HG02840 (cell line): ENCODE results near the gene ZNF829.

Source experiments
- ATAC-seq: cut with Tn5 transposase; IDR thresholded peaks from one replicate; pipeline ENCODE4 v1.9.1; 2021; ENCODE audit warnings: mild to moderate bottlenecking, moderate library complexity, moderate number of reproducible peaks; ENCODE audit not compliant: unreplicated experiment, low FRiP score

Gene ZNF829

GRCh38 chr19:36915992-36916830 is at the start of gene ZNF829, which contains the start of gene ZNF568:
TSS of gene ZNF829 (minus strand) at chr19:36916291. CDS start at chr19:36915167, 1,124 bp downstream.
TSS of gene ZNF568 (plus strand) at chr19:36916332. CDS start at chr19:36922771, 6,439 bp downstream.
- ATAC-seq = peak; percentile 84

- ATAC-seq = no peak
Measured at GRCh38 chr19:36963280-36963679, 47.2 kb upstream of the ZNF829 start.

DNA sequence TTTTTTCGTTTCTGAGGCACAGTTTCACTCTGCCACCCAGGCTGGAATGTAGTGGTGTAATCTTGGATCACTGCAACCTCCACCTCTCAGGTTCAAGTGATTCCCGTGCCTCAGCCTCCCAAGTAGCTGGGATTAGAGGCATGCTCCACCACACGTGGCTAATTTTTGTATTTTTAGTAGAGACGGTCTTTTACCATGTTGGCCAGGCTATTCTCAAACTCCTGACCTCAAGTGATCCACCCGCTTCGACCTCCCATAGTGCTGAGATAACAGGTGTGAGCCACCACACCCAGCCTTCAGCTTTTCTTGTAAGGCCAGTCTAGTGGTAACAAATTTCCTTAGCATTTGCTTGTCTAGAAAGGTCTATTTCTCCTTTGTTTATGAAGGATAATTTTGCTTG is 46.3 kb upstream of the ZNF829 start:
- no peak for ATAC-seq

GRCh38 chr19:36950335-36951119 is 34.4 kb upstream of the ZNF829 start:
- ATAC-seq = no peak

DNA sequence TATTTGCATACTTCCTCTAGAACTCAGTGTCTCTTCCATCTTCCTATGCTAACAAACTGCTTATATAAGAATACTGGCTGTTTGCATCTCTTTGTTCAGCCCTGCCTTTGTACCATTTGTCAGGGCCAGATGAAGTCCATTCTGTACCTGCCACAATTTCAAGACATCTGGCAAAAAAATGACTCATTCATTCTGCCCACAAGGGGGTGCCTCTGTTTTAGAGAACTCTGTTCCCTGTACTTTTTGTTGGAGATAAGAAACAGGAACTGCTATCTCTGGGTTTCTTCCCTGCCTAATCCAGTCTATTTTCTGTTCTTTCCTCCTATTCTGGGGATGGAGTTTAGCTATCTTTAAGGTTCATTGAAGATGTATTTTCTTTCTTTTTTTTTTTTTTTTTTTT is 23.1 kb upstream of the ZNF829 start:
- ATAC-seq = no peak

- ATAC-seq = no peak
Measured at GRCh38 chr19:36931684-36932083, 15.6 kb upstream of the ZNF829 start.

GRCh38 chr19:36918090-36918489 is 2.0 kb upstream of the ZNF829 start:
- ATAC-seq = no peak

- no peak for ATAC-seq
Measured at GRCh38 chr19:36916991-36917390, 900 bp upstream of the ZNF829 start.

- no peak for ATAC-seq
Measured at GRCh38 chr19:36898422-36898821, 17.7 kb downstream of the ZNF829 start.

DNA sequence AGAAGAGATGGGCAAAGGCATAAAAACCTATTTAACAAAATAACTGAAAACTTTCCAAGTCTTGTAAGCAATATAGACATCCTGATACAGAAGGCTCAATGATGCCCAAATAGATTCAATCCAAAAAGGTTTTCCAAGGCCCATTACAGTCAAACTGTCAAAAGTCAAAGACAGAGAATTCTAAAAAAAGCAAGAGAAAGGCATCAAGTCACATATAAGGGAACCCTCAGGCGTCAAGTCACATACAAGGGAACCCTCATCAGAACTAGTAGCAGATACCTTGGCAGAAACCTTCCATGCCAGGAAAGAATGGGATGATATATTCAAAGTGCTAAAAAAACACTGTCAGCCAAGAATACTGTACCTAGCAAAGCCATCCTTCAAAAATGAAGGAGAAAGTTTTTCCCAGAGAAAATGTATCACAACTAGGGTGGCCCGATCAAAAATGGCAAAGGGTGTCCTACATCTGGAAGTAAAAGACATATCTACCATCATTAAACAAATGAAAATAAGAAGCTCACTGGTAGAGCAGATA is 21.2 kb downstream of the ZNF829 start:
- no peak for ATAC-seq

DNA sequence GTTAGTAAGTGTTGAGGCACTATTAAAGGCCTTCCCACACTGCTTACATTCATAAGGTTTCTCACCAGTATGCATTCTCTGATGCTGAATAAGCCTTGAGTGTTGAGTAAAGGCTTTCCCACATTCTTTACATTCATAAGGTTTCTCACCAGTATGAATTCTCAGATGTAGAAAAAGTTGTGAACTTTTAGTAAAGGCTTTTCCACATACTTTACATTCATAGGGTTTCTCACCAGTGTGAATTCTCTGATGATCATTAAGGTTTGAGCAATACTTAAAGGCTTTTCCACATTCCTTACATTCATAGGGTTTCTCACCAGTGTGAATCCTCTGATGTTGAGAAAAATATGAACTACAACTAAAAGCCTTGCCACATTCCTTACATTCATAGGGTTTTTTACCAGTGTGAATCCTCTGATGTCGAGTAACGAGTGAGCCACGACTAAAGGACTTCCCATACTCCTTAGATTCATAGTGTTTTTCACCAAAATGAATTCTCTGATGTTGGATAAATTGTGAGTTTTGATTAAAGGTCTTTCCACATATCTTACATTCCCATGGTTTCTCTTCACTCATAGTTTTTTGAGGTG is 24.2 kb downstream of the ZNF829 start:
- no peak for ATAC-seq

DNA sequence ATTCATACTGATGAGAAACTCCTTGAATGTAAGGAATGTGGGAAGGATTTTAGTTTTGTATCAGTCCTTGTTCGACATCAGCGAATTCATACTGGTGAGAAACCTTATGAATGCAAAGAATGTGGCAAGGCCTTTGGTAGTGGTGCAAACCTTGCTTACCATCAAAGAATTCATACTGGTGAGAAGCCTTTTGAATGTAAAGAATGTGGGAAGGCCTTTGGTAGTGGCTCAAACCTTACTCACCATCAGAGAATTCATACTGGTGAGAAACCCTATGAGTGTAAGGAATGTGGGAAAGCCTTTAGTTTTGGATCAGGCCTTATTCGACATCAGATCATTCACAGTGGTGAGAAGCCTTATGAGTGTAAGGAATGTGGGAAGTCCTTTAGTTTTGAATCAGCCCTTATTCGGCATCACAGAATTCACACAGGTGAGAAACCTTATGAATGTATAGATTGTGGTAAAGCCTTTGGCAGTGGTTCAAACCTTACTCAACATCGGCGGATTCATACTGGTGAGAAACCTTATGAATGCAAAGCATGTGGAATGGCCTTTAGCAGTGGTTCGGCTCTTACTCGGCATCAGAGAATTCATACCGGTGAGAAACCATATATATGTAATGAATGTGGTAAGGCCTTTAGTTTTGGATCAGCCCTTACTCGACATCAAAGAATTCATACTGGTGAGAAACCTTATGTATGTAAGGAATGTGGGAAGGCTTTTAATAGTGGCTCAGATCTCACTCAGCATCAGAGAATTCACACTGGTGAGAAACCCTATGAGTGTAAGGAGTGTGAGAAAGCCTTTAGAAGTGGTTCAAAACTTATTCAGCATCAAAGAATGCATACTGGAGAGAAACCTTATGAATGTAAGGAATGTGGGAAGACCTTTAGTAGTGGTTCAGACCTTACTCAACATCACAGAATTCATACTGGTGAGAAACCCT is 38.8 kb downstream of the ZNF829 start:
- no peak for ATAC-seq

GRCh38 chr19:36851898-36852297 is 64.2 kb downstream of the ZNF829 start:
- no peak for ATAC-seq

GRCh38 chr19:36850559-36851442 is 65.3 kb downstream of the ZNF829 start, which contains the start of gene ZNF345:
TSS of gene ZNF345 (plus strand) at chr19:36850876. CDS start at chr19:36876831, 25,955 bp downstream.
- peak; percentile 87 for ATAC-seq

GRCh38 chr19:36849701-36850558 is 66.2 kb downstream of the ZNF829 start:
- peak; percentile 63 for ATAC-seq

- ATAC-seq = no peak
Measured at GRCh38 chr19:36847968-36848367, 68.1 kb downstream of the ZNF829 start.

DNA sequence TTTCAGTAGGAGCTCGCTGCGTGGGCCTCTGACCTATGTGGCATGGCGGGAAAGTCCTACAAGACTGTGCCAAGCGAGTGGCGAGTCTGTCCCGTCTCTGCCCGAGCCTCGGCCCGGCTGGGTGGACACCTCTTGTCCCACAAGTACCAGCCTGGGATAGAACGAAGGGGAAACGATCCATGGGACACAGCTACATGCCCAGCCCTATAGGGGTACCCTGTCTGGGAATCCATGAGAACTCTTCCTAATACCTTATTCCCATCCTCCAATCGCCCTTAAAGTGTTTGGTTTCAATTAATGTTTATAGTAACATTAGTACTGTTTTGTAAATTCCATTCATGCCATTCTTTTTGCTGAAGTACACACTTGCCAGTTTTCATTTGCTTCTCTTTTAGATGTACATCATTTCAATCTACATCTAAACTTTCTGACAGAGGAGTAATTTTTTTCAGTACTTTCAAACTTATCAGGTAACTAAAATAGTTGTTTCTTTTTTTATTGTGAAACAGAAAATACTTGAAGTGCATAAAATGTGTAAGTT is 77.2 kb downstream of the ZNF829 start:
- no peak for ATAC-seq
